ENCODE results near the gene C1orf141. TPM values are rescaled to one million over a fixed set of nuclear protein-coding genes. Genes with fewer than 3 reads are reported as not detected.
"Not testable (repeated sequence)": the region's sequence is repeated elsewhere in the genome, so short reads cannot be mapped to it uniquely, and the experiment has no call there.

C1orf141 gene
- polyA plus RNA-seq, 3 donors from 2014 or later, result not detected

- Mint-ChIP-seq H3K27me3 (ENCODE audit: low read depth in 3 of 3) (peaks cover 4 to 8% (median 6%) of the 10 kb centered on the region in 3 donors), H3K4me1 (peaks cover 0 to 8% of the 10 kb centered on the region in 2 donors), H3K27ac (no peak overlapping the region), H3K9me3 (no peaks in the 10 kb centered on the region), H3K36me3 (no peaks in the 10 kb centered on the region), H3K4me3 (no peak overlapping the region)
- DNase-seq, result no peak
Measured at GRCh38 chr1:67097305-67097704, 37.5 kb downstream of the C1orf141 start.

- Mint-ChIP-seq H3K4me1 (no peaks in the 10 kb centered on the region), H3K9me3 (peaks cover 0 to 1% (median 0%) of the 10 kb centered on the region in 6 donors), H3K36me3 (no peaks in the 10 kb centered on the region), H3K27me3 (ENCODE audit: low read depth in 3 of 3) (peaks cover 4 to 6% (median 4%) of the 10 kb centered on the region in 3 donors), H3K4me3 (no peak overlapping the region), H3K27ac (no peak overlapping the region)
- DNase-seq, result no peak
Measured at GRCh38 chr1:67094191-67094590, 40.6 kb downstream of the C1orf141 start.

- Mint-ChIP-seq H3K36me3 (no peaks in the 10 kb centered on the region), H3K4me3 (no peak overlapping the region), H3K9me3 (peaks cover 0 to 3% (median 0%) of the 10 kb centered on the region in 6 donors), H3K27me3 (ENCODE audit: low read depth in 3 of 3) (peaks cover 0 to 8% (median 7%) of the 10 kb centered on the region in 3 donors), H3K4me1 (no peaks in the 10 kb centered on the region), H3K27ac (no peak overlapping the region)
- DNase-seq, result no peak
Measured at GRCh38 chr1:67089685-67090208, 45.0 kb downstream of the C1orf141 start.

- H3K27me3 Mint-ChIP-seq (ENCODE audit: low read depth in 3 of 3), result peaks cover 0 to 8% (median 7%) of the 10 kb centered on the region in 3 donors
- no peak overlapping the region for H3K4me3 Mint-ChIP-seq
- no peaks in the 10 kb centered on the region for H3K36me3 Mint-ChIP-seq
- no peaks in the 10 kb centered on the region for H3K4me1 Mint-ChIP-seq
- DNase-seq, result no peak
- peaks cover 0 to 3% (median 0%) of the 10 kb centered on the region in 6 donors for H3K9me3 Mint-ChIP-seq
- H3K27ac Mint-ChIP-seq, result no peak overlapping the region
Measured at GRCh38 chr1:67088440-67088839, 46.3 kb downstream of the C1orf141 start.

GRCh38 chr1:67085326-67085725 is 49.4 kb downstream of the C1orf141 start:
- peaks cover 0 to 3% (median 0%) of the 10 kb centered on the region in 6 donors for H3K9me3 Mint-ChIP-seq
- no peaks in the 10 kb centered on the region for H3K4me1 Mint-ChIP-seq
- peaks cover 0 to 5% (median 2%) of the 10 kb centered on the region in 3 donors for H3K27me3 Mint-ChIP-seq (ENCODE audit: low read depth in 3 of 3)
- H3K27ac Mint-ChIP-seq, result no peak overlapping the region
- no peaks in the 10 kb centered on the region for H3K36me3 Mint-ChIP-seq
- H3K4me3 Mint-ChIP-seq, result no peak overlapping the region
- no peak for DNase-seq

- no peaks in the 10 kb centered on the region for H3K36me3 Mint-ChIP-seq
- no peak overlapping the region for H3K27ac Mint-ChIP-seq
- peaks cover 0 to 5% (median 2%) of the 10 kb centered on the region in 3 donors for H3K27me3 Mint-ChIP-seq (ENCODE audit: low read depth in 3 of 3)
- DNase-seq, result no peak
- peaks cover 0 to 3% (median 0%) of the 10 kb centered on the region in 6 donors for H3K9me3 Mint-ChIP-seq
- H3K4me3 Mint-ChIP-seq, result no peak overlapping the region
- no peaks in the 10 kb centered on the region for H3K4me1 Mint-ChIP-seq
Measured at GRCh38 chr1:67084765-67085318, 49.9 kb downstream of the C1orf141 start.

- peaks cover 0 to 4% (median 0%) of the 10 kb centered on the region in 3 donors for H3K27me3 Mint-ChIP-seq (ENCODE audit: low read depth in 3 of 3)
- H3K9me3 Mint-ChIP-seq, result peaks cover 0 to 6% (median 1%) of the 10 kb centered on the region in 6 donors
- no peak overlapping the region for H3K27ac Mint-ChIP-seq
- H3K4me3 Mint-ChIP-seq, result no peak overlapping the region
- H3K36me3 Mint-ChIP-seq, result no peaks in the 10 kb centered on the region
- H3K4me1 Mint-ChIP-seq, result no peaks in the 10 kb centered on the region
- no peak for DNase-seq
Measured at GRCh38 chr1:67078291-67078690, 56.5 kb downstream of the C1orf141 start.

- no peak overlapping the region for H3K4me3 Mint-ChIP-seq
- no peaks in the 10 kb centered on the region for H3K4me1 Mint-ChIP-seq
- H3K27me3 Mint-ChIP-seq (ENCODE audit: low read depth in 3 of 3), result peaks cover 0 to 5% (median 2%) of the 10 kb centered on the region in 3 donors
Measured at GRCh38 chr1:67077593-67077992, 57.2 kb downstream of the C1orf141 start.

GRCh38 chr1:67072749-67073148 is 62.0 kb downstream of the C1orf141 start:
- Mint-ChIP-seq H3K27ac (no peak overlapping the region), H3K4me1 (no peaks in the 10 kb centered on the region), H3K9me3 (peaks cover 7 to 15% (median 10%) of the 10 kb centered on the region in 6 donors), H3K4me3 (no peak overlapping the region), H3K36me3 (peaks cover 0 to 8% (median 3%) of the 10 kb centered on the region in 3 donors), H3K27me3 (ENCODE audit: low read depth in 3 of 3) (peaks cover 0 to 16% (median 2%) of the 10 kb centered on the region in 3 donors)
- no peak for DNase-seq

More at GRCh38 chr1:67077593-67077992, 57.2 kb downstream of the C1orf141 start:
- H3K27ac Mint-ChIP-seq, result no peak overlapping the region
- no peak for DNase-seq
- peaks cover 0 to 3% (median 0%) of the 10 kb centered on the region in 3 donors for H3K36me3 Mint-ChIP-seq
- peaks cover 3 to 13% (median 5%) of the 10 kb centered on the region in 6 donors for H3K9me3 Mint-ChIP-seq

- Mint-ChIP-seq H3K9me3 (peaks cover 6 to 13% (median 7%) of the 10 kb centered on the region in 6 donors), H3K27me3 (ENCODE audit: low read depth in 3 of 3) (peaks cover 0 to 15% (median 4%) of the 10 kb centered on the region in 3 donors)
- not testable (repeated sequence) for DNase-seq, H3K36me3 Mint-ChIP-seq, H3K4me1 Mint-ChIP-seq, H3K27ac Mint-ChIP-seq, H3K4me3 Mint-ChIP-seq
Measured at GRCh38 chr1:67067655-67068054, 67.1 kb downstream of the C1orf141 start.

GRCh38 chr1:67062412-67062811 is 72.4 kb downstream of the C1orf141 start:
- Mint-ChIP-seq H3K9me3 (peaks cover 0 to 6% (median 2%) of the 10 kb centered on the region in 6 donors), H3K27me3 (ENCODE audit: low read depth in 3 of 3) (peaks cover 3 to 9% (median 4%) of the 10 kb centered on the region in 3 donors), H3K36me3 (peaks cover 3 to 10% (median 4%) of the 10 kb centered on the region in 3 donors), H3K4me1 (no peaks in the 10 kb centered on the region), H3K4me3 (no peak overlapping the region), H3K27ac (no peak overlapping the region)
- no peak for DNase-seq

- H3K36me3 Mint-ChIP-seq, result peaks cover 0 to 4% (median 0%) of the 10 kb centered on the region in 3 donors
- DNase-seq, result no peak
- no peak overlapping the region for H3K4me3 Mint-ChIP-seq
- no peak overlapping the region for H3K27ac Mint-ChIP-seq
- peaks cover 0 to 1% of the 10 kb centered on the region in 2 donors for H3K4me1 Mint-ChIP-seq
- peaks cover 2 to 5% (median 3%) of the 10 kb centered on the region in 3 donors for H3K27me3 Mint-ChIP-seq (ENCODE audit: low read depth in 3 of 3)
- no peaks in the 10 kb centered on the region for H3K9me3 Mint-ChIP-seq
Measured at GRCh38 chr1:67061266-67061665, 73.5 kb downstream of the C1orf141 start.

- Mint-ChIP-seq H3K27ac (no peak overlapping the region), H3K27me3 (ENCODE audit: low read depth in 3 of 3) (peaks cover 2 to 5% (median 3%) of the 10 kb centered on the region in 3 donors), H3K36me3 (peaks cover 0 to 4% (median 0%) of the 10 kb centered on the region in 3 donors), H3K9me3 (no peaks in the 10 kb centered on the region), H3K4me1 (peaks cover 0 to 6% of the 10 kb centered on the region in 2 donors), H3K4me3 (no peak overlapping the region)
- no peak for DNase-seq
Measured at GRCh38 chr1:67060811-67061218, 74.0 kb downstream of the C1orf141 start.

- no peak for DNase-seq
- Mint-ChIP-seq H3K27ac (peak overlapping the region in 1 of 6 donors; percentile 76), H3K9me3 (no peaks in the 10 kb centered on the region), H3K4me1 (peaks cover 6 to 18% of the 10 kb centered on the region in 2 donors), H3K36me3 (peaks cover 0 to 4% (median 0%) of the 10 kb centered on the region in 3 donors), H3K27me3 (ENCODE audit: low read depth in 3 of 3) (peaks cover 0 to 5% (median 3%) of the 10 kb centered on the region in 3 donors), H3K4me3 (no peak overlapping the region)
Measured at GRCh38 chr1:67059346-67059745, 75.4 kb downstream of the C1orf141 start.
